ENCODE results near the gene ADCY4.

DNA sequence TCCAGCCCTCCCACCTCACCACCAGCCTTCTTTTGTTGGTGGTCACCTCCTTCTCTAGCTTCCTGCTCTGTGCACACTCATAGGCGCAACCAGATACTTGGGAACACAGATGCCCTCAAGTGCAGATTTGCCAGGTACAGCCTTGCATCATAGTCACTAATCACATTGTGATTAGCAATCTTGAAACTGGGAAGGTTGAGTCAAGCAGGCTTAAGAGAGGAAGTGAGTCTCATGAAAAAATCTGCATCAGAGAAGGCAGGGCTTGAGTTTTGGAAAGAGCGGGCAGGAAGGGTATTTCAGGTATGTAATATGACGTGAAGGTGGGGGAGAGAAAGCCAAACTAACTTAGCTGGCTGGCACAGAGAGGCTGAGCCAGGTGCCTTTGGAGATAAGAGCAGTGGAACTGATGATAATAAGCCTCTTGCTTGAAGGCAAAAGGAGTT lies 60.7 kb downstream of the ADCY4 start:
- TF ChIP-seq, protein P1, sequence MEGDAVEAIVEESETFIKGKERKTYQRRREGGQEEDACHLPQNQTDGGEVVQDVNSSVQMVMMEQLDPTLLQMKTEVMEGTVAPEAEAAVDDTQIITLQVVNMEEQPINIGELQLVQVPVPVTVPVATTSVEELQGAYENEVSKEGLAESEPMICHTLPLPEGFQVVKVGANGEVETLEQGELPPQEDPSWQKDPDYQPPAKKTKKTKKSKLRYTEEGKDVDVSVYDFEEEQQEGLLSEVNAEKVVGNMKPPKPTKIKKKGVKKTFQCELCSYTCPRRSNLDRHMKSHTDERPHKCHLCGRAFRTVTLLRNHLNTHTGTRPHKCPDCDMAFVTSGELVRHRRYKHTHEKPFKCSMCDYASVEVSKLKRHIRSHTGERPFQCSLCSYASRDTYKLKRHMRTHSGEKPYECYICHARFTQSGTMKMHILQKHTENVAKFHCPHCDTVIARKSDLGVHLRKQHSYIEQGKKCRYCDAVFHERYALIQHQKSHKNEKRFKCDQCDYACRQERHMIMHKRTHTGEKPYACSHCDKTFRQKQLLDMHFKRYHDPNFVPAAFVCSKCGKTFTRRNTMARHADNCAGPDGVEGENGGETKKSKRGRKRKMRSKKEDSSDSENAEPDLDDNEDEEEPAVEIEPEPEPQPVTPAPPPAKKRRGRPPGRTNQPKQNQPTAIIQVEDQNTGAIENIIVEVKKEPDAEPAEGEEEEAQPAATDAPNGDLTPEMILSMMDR (conservative IDR thresholded peaks at IDR 0.05; ENCODE audit: low read depth, low read length): no peak
- no peak for TF ChIP-seq EZH2 (IDR thresholded peaks at IDR 0.05; ENCODE audit: low read length, unreplicated experiment)
